Astrocyte of the spinal cord (primary cell): Measurements from ENCODE around the gene UHRF2.
A peak's percentile ranks its signal among the peaks of the same experiment; 100 is the strongest.

ENCODE experiments used
- DNase-seq: peaks from one replicate; pipeline ENCODE4 v3.0.0; 2011; ENCODE audit warnings: low read depth, low spot score
- H3K4me3 ChIP-seq: 2 replicates; pipeline ENCODE4 v1.5.1; 2011; ENCODE audit warnings: low read depth, mild to moderate bottlenecking, low read length, moderate library complexity
- CTCF ChIP-seq: IDR thresholded peaks from 2 replicates; pipeline ENCODE4 v1.5.1; 2012; ENCODE audit warnings: low read depth, mild to moderate bottlenecking, low read length, inconsistent platforms
- in situ Hi-C: cut with HindIII; loops from 2 replicates; pipeline ENCODE4 v1.10.0; 2017; ENCODE audit warnings: low sequenced_read_pairs

Gene UHRF2

GRCh38 chr9:6484210-6484609 is 71.2 kb downstream of the UHRF2 start:
- H3K4me3 ChIP-seq, result no peak overlapping the region
- in situ Hi-C loops, result no loop called here
- TF ChIP-seq CTCF, result no peak
- DNase-seq, result no peak

GRCh38 chr9:6488395-6488794 is 75.4 kb downstream of the UHRF2 start:
- DNase-seq, result no peak
- TF ChIP-seq CTCF, result no peak
- in situ Hi-C loops, result no loop called here

GRCh38 chr9:6489099-6489498 is 76.1 kb downstream of the UHRF2 start:
- in situ Hi-C loops, result no loop called here
- H3K4me3 ChIP-seq, result no peak overlapping the region
- TF ChIP-seq CTCF, result no peak
- no peak for DNase-seq

More at GRCh38 chr9:6488395-6488794, 75.4 kb downstream of the UHRF2 start:
- no peak overlapping the region for H3K4me3 ChIP-seq

GRCh38 chr9:6490863-6491262 is 77.9 kb downstream of the UHRF2 start:
- in situ Hi-C loops, result no loop called here
- no peak overlapping the region for H3K4me3 ChIP-seq
- TF ChIP-seq CTCF, result no peak
- no peak for DNase-seq

- no peak overlapping the region for H3K4me3 ChIP-seq
- DNase-seq, result no peak
- TF ChIP-seq CTCF, result no peak
- in situ Hi-C loops, result no loop called here
These were observed 82.5 kb downstream of the UHRF2 start for GRCh38 chr9:6495466-6495865.

- no peak for TF ChIP-seq CTCF
- no peak overlapping the region for H3K4me3 ChIP-seq
- peak; percentile 46 for DNase-seq
- in situ Hi-C loops, result no loop called here
These were observed 86.0 kb downstream of the UHRF2 start for GRCh38 chr9:6498982-6499381.
